H1 (cell line): ENCODE data around the gene R3HDM2. TPM values are rescaled to one million over a fixed set of nuclear protein-coding genes. Genes with fewer than 3 reads are reported as not detected.

Experiments
- CTCF ChIA-PET: fragments of 300-600 bp; sonication (Branson Sonifier 250); formaldehyde crosslinking; loops from one replicate; lab custom pipeline; 2021; ENCODE audit not compliant: partially characterized antibody; lab: Charles Lee
- POLR2A ChIA-PET: fragments of 300-600 bp; sonication (Branson Sonifier 250); formaldehyde crosslinking; loops from one replicate; lab custom pipeline; 2021; ENCODE audit warnings: inconsistent platforms; ENCODE audit not compliant: partially characterized antibody; lab: Charles Lee
- DNase-seq, 2 experiments: peaks; one replicate each; pipeline versions ENCODE4 v3.0.0 to v3.0.0-alpha.2; 2010 to 2022; ENCODE audit warnings: low spot score in 2 of 2, low read depth in 1 of 2, mixed read lengths in 1 of 2
- FAIRE-seq: peaks from 2 replicates; lab custom pipeline; 2011; peaks lifted over from hg19 to GRCh38; lab: Jason Lieb, UNC
- H2AFZ ChIP-seq: 2 replicates; pipeline ENCODE4 v1.8.1; 2012; ENCODE audit warnings: low read length, inconsistent platforms
- H2AK5ac ChIP-seq: 2 replicates; pipeline ENCODE4 v1.6.1; 2013; ENCODE audit warnings: low read depth, low read length
- H2BK120ac ChIP-seq: replicated peaks from 2 replicates; pipeline ENCODE3; 2013; ENCODE audit warnings: low read depth, low read length, inconsistent platforms
- H2BK12ac ChIP-seq: 2 replicates; pipeline ENCODE4 v1.6.1; 2013; ENCODE audit warnings: low read depth, low read length
- H2BK15ac ChIP-seq: 2 replicates; pipeline ENCODE4 v1.6.1; 2013; ENCODE audit warnings: low read length
- H2BK20ac ChIP-seq: 2 replicates; pipeline ENCODE4 v1.6.1; 2013; ENCODE audit warnings: low read length
- H2BK5ac ChIP-seq: 2 replicates; pipeline ENCODE4 v1.6.1; 2013; ENCODE audit warnings: low read depth, low read length
- H3K14ac ChIP-seq: 2 replicates; pipeline ENCODE4 v1.6.1; 2013; ENCODE audit warnings: inconsistent platforms; ENCODE audit not compliant: insufficient read length
- H3K18ac ChIP-seq: 2 replicates; pipeline ENCODE4 v1.6.1; 2013; ENCODE audit warnings: low read length; ENCODE audit errors: extremely low read depth
- H3K23ac ChIP-seq: 2 replicates; pipeline ENCODE4 v1.6.1; 2013; ENCODE audit warnings: inconsistent platforms; ENCODE audit not compliant: insufficient read length
- H3K23me2 ChIP-seq: 2 replicates; pipeline ENCODE4 v1.6.1; 2013; ENCODE audit warnings: low read depth, low read length
- H3K27ac ChIP-seq: 2 replicates; pipeline ENCODE4 v1.6.1; 2011; ENCODE audit warnings: low read depth, low read length, inconsistent platforms
- H3K27me3 ChIP-seq, 4 experiments: replicated peaks in 1 of 4; 1 replicate in 1 of 4; 2 replicates in 3 of 4; pipeline versions ENCODE4 v1.6.1 to v1.8.1; 2011 to 2013; ENCODE audit warnings: low read length in 3 of 4, mild to moderate bottlenecking in 3 of 4, inconsistent platforms in 2 of 4, mixed read lengths in 2 of 4, moderate library complexity in 1 of 4; ENCODE audit not compliant: control insufficient read depth in 3 of 4, insufficient read depth in 3 of 4; ENCODE audit errors: extremely low read depth in 1 of 4
- H3K36me3 ChIP-seq, 4 experiments: 2 replicates each; pipeline versions ENCODE4 v1.6.1 to v1.8.1; 2011 to 2013; ENCODE audit warnings: mild to moderate bottlenecking in 4 of 4, low read length in 3 of 4, moderate library complexity in 2 of 4, control low read depth in 1 of 4, inconsistent platforms in 1 of 4; ENCODE audit not compliant: insufficient read depth in 4 of 4, control insufficient read depth in 2 of 4
- H3K4ac ChIP-seq: replicated peaks from 2 replicates; pipeline ENCODE3; 2013; ENCODE audit warnings: low read length, low read depth, mixed read lengths, inconsistent platforms; ENCODE audit not compliant: insufficient read length
- H3K4me1 ChIP-seq, 4 experiments: replicated peaks in 1 of 4; 1 replicate in 1 of 4; 2 replicates in 3 of 4; pipeline versions ENCODE4 v1.6.1 to v1.8.1; 2011 to 2013; ENCODE audit warnings: low read length in 3 of 4, inconsistent platforms in 2 of 4, mixed read lengths in 1 of 4; ENCODE audit not compliant: insufficient read depth in 4 of 4, control insufficient read depth in 3 of 4
- H3K4me2 ChIP-seq, 2 experiments: 2 replicates each; pipeline versions ENCODE4 v1.6.1 to v1.8.1; 2011 to 2013; ENCODE audit warnings: low read depth in 2 of 2, low read length in 2 of 2, control low read depth in 1 of 2, inconsistent platforms in 1 of 2, mild to moderate bottlenecking in 1 of 2; ENCODE audit not compliant: insufficient read depth in 1 of 2
- H3K4me3 ChIP-seq, 4 experiments: fragments of 200-600, 300-600 bp in 1 of 4; sonication (generic), shearing (Covaris generic), sonication (Bioruptor Twin) in 1 of 4; 2 replicates each; pipeline versions ENCODE4 v1.5.1 to v1.8.1; 2011 to 2016; ENCODE audit warnings: low read length in 4 of 4, low read depth in 3 of 4, control low read depth in 2 of 4, inconsistent platforms in 2 of 4, mild to moderate bottlenecking in 2 of 4, mixed read lengths in 1 of 4, moderate library complexity in 1 of 4; ENCODE audit not compliant: insufficient read depth in 2 of 4; ENCODE audit errors: extremely low read depth in 1 of 4
- H3K56ac ChIP-seq: replicated peaks from 2 replicates; pipeline ENCODE3; 2013; ENCODE audit warnings: low read depth, mild to moderate bottlenecking, mixed read lengths, low read length, inconsistent platforms; ENCODE audit not compliant: insufficient read length
- H3K79me1 ChIP-seq: 2 replicates; pipeline ENCODE4 v1.6.1; 2013; ENCODE audit warnings: low read depth, low read length, control low read depth
- H3K79me2 ChIP-seq, 2 experiments: 2 replicates each; pipeline versions ENCODE4 v1.6.1 to v1.8.1; 2012 to 2013; ENCODE audit warnings: low read length in 2 of 2, mild to moderate bottlenecking in 2 of 2, inconsistent platforms in 1 of 2; ENCODE audit not compliant: insufficient read depth in 2 of 2, control insufficient read depth in 1 of 2
- H3K9ac ChIP-seq, 4 experiments: replicated peaks in 1 of 4; 1 replicate in 1 of 4; 2 replicates in 3 of 4; pipeline versions ENCODE4 v1.6.1 to v1.8.1; 2011 to 2013; ENCODE audit warnings: low read depth in 3 of 4, low read length in 3 of 4, control low read depth in 2 of 4, mild to moderate bottlenecking in 2 of 4, moderate library complexity in 2 of 4, inconsistent platforms in 1 of 4; ENCODE audit errors: extremely low read depth in 1 of 4
- H3K9me3 ChIP-seq, 2 experiments: 2 replicates each; pipeline versions ENCODE4 v1.6.1 to v1.8.1; 2012 to 2013; ENCODE audit warnings: mild to moderate bottlenecking in 2 of 2, moderate library complexity in 2 of 2, control low read depth in 1 of 2, inconsistent platforms in 1 of 2, low read depth in 1 of 2, low read length in 1 of 2, mixed read lengths in 1 of 2; ENCODE audit not compliant: insufficient read depth in 2 of 2
- H4K20me1 ChIP-seq, 2 experiments: replicated peaks in 1 of 2; 2 replicates each; pipeline versions ENCODE3 to v1.8.1; 2011 to 2013; ENCODE audit warnings: inconsistent platforms in 2 of 2, low read length in 2 of 2, mild to moderate bottlenecking in 1 of 2; ENCODE audit not compliant: insufficient read depth in 2 of 2, control insufficient read depth in 1 of 2
- H4K5ac ChIP-seq: 2 replicates; pipeline ENCODE4 v1.6.1; 2013; ENCODE audit warnings: low read length, low read depth, mixed read lengths, inconsistent platforms; ENCODE audit not compliant: insufficient read length
- H4K8ac ChIP-seq: 2 replicates; pipeline ENCODE4 v1.8.0; 2013; ENCODE audit warnings: mild to moderate bottlenecking, moderate library complexity, low read length, inconsistent platforms; ENCODE audit not compliant: insufficient read depth; ENCODE audit errors: extremely low read depth
- H4K91ac ChIP-seq: replicated peaks from 2 replicates; pipeline ENCODE3; 2013; ENCODE audit warnings: low read length, mixed read lengths, inconsistent platforms; ENCODE audit not compliant: insufficient read length
- ATF2 ChIP-seq: IDR thresholded peaks from 2 replicates; pipeline ENCODE4 v1.6.1; 2012; ENCODE audit warnings: low read length, inconsistent platforms
- BCL11A ChIP-seq, 2 experiments: IDR thresholded peaks; one replicate each; pipeline ENCODE4 v1.6.1; 2011; ENCODE audit warnings: low read depth in 2 of 2, low read length in 2 of 2, mild to moderate bottlenecking in 2 of 2
- CHD1 ChIP-seq: IDR thresholded peaks from 2 replicates; pipeline ENCODE4 v1.6.1; 2012; ENCODE audit warnings: low read depth, low read length, improper control_type of control experiment
- GABPA ChIP-seq: IDR thresholded peaks from 2 replicates; pipeline ENCODE4 v1.6.1; 2011; ENCODE audit warnings: mild to moderate bottlenecking, low read length, moderate library complexity, borderline replicate concordance; ENCODE audit not compliant: insufficient read depth
- HDAC6 ChIP-seq: IDR thresholded peaks from one replicate; pipeline ENCODE4 v1.7.1; 2012; ENCODE audit warnings: low read depth, mild to moderate bottlenecking, inconsistent platforms, low read length, moderate library complexity
- MAX ChIP-seq: IDR thresholded peaks from 2 replicates; pipeline ENCODE4 v1.6.1; 2012; ENCODE audit warnings: inconsistent platforms
- NANOG ChIP-seq: IDR thresholded peaks from 2 replicates; pipeline ENCODE4 v1.6.1; 2011; ENCODE audit warnings: low read length, low read depth, mild to moderate bottlenecking, inconsistent platforms; ENCODE audit not compliant: insufficient read depth, poor library complexity, severe bottlenecking
- NRF1 ChIP-seq: IDR thresholded peaks from 2 replicates; pipeline ENCODE4 v1.6.1; 2011; ENCODE audit warnings: mild to moderate bottlenecking, low read depth, low read length, improper control_type of control experiment
- RNF2 ChIP-seq: fragments of 200-900, 300-1000 bp; sonication (generic); IDR thresholded peaks from 2 replicates; pipeline ENCODE4 v1.7.1; 2016; ENCODE audit warnings: borderline replicate concordance, low read depth, mild to moderate bottlenecking, antibody characterized with exemption, low read length; ENCODE audit not compliant: poor library complexity, severe bottlenecking; ENCODE audit errors: missing control alignments
- SP2 ChIP-seq: IDR thresholded peaks from 2 replicates; pipeline ENCODE4 v1.6.1; 2012; ENCODE audit warnings: mild to moderate bottlenecking, low read length, inconsistent platforms
- WGBS, 2 experiments: shearing (Covaris generic) in 1 of 2; methylation state at CpG; one replicate each; pipeline versions ENCODE4 v1.1.6 to v1.1.7; 2013 to 2015; ENCODE audit warnings: low lambda C conversion rate in 2 of 2, mixed read lengths in 2 of 2, inconsistent platforms in 1 of 2, low coverage in 1 of 2, missing lambda C conversion rate in 1 of 2; ENCODE audit not compliant: insufficient replicate concordance in 2 of 2, insufficient coverage in 1 of 2, insufficient read length in 1 of 2; ENCODE audit errors: extremely low coverage in 1 of 2, missing lambda C conversion rate in 1 of 2; 5-methylcytosine and 5-hydroxymethylcytosine counted together
- polyA plus RNA-seq, 7 experiments: library from polyadenylated mRNA; depleted of rRNA in 3 of 7; stranded (reverse) in 5 of 7; unstranded in 2 of 7; fragments of >200 nt in 5 of 7; fragments of 200-250 nt in 2 of 7; gene quantifications; 1 replicate in 5 of 7; 2 replicates in 1 of 7; 4 replicates in 1 of 7; pipeline versions ENCODE4 v1.2.1 to v1.2.3, GENCODE V29; 2011 to 2013; ENCODE audit warnings: missing spikeins in 2 of 7, mixed read lengths in 2 of 7
- total RNA-seq: library from RNA; stranded (reverse); fragmentation: NEBNext Ultra II Directional; extraction: Animal tissue kit (Norgen Biotek cat#: 25700); gene quantifications from 2 replicates; pipeline ENCODE4 v1.2.1, GENCODE V29; 2021
- TF ChIP-seq, protein P1 (sequence below): IDR thresholded peaks from 2 replicates; pipeline ENCODE4 v1.6.1; 2011; ENCODE audit warnings: low read depth, mild to moderate bottlenecking, low read length; ENCODE audit not compliant: insufficient read depth

The R3HDM2 gene
- total and polyA plus RNA-seq, 2 of the 8 experiments (the other 6 are each of a cell fraction or from before 2014, with no cell fraction given) = 25.6 to 27.0 TPM

GRCh38 chr12:57340104-57340503 is 90.7 kb downstream of the R3HDM2 start:
- H3K56ac ChIP-seq = no peak overlapping the region
- peaks cover 0 to 3% (median 1%) of the 10 kb centered on the region in 4 experiments; a peak in 2 of 7 replicates for H3K4me1 ChIP-seq
- H4K8ac ChIP-seq = no peak overlapping the region
- H4K91ac ChIP-seq = no peak overlapping the region
- H2BK20ac ChIP-seq = no peak overlapping the region
- H3K27me3 ChIP-seq = no peaks in the 10 kb centered on the region
- no peak overlapping the region for H3K14ac ChIP-seq
- ChIA-PET CTCF (interaction anchor here (1.0 to 3.9 kb wide), 7 partner anchors 8 to 118 kb away, joined by 3 to 16 read pairs (median 5); no protein-coding TSS in a partner anchor), POLR2A (interaction anchor here (1.3 to 3.9 kb wide), 2 partner anchors 109 to 114 kb away, joined by 4 to 31 read pairs; partner anchors contain the start of gene INHBE)
- TF ChIP-seq SP2 = no peak
- TF ChIP-seq NANOG = no peak
- no peak for TF ChIP-seq ATF2
- TF ChIP-seq BCL11A (IDR thresholded peaks at IDR 0.05; ENCODE audit: low read depth in 2 of 2, low read length in 2 of 2) = no peak
- no peak for TF ChIP-seq MAX
- no peak for TF ChIP-seq RNF2
- no peak for TF ChIP-seq CHD1
- TF ChIP-seq, protein P1, sequence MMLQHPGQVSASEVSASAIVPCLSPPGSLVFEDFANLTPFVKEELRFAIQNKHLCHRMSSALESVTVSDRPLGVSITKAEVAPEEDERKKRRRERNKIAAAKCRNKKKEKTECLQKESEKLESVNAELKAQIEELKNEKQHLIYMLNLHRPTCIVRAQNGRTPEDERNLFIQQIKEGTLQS = no peak
- TF ChIP-seq GABPA = no peak
- TF ChIP-seq NRF1 = no peak
- no peak for TF ChIP-seq HDAC6
- H2AK5ac ChIP-seq = no peak overlapping the region
- no peak overlapping the region for H3K4ac ChIP-seq
- no peak overlapping the region for H3K18ac ChIP-seq
- H2BK5ac ChIP-seq = no peak overlapping the region
- no peaks in the 10 kb centered on the region for H3K23me2 ChIP-seq
- H3K79me1 ChIP-seq = no peaks in the 10 kb centered on the region
- FAIRE-seq = no peak
- no peak overlapping the region for H3K23ac ChIP-seq
- H4K20me1 ChIP-seq = no peaks in the 10 kb centered on the region
- DNase-seq = no peak
- no peak overlapping the region for H2BK120ac ChIP-seq
- no peak overlapping the region for H3K27ac ChIP-seq
- H2AFZ ChIP-seq = no peak overlapping the region
- no peak overlapping the region for H4K5ac ChIP-seq
- no peaks in the 10 kb centered on the region for H3K9me3 ChIP-seq
- 79% methylated on average over 3 of the region's 3 CpGs; no CpG with 5 or more reads in 1 of the 2 experiments for WGBS, 2 experiments
- no peaks in the 10 kb centered on the region for H3K79me2 ChIP-seq
- H3K9ac ChIP-seq = no peak overlapping the region
- H2BK12ac ChIP-seq = no peak overlapping the region
- no peak overlapping the region for H2BK15ac ChIP-seq
- H3K4me3 ChIP-seq = no peak overlapping the region
- H3K36me3 ChIP-seq = no peaks in the 10 kb centered on the region
- no peak overlapping the region for H3K4me2 ChIP-seq
